ENCODE measurements around the gene LEF1.

LEF1 gene

GRCh38 chr4:108031427-108032083 lies 137.2 kb downstream of the LEF1 start:
- H3K4me3 ChIP-seq (ENCODE audit: low read length in 2 of 2), result no peak overlapping the region
- H2BK12ac ChIP-seq (ENCODE audit: low read length), result no peak overlapping the region
- no peak overlapping the region for H4K8ac ChIP-seq (ENCODE audit: low read depth, low read length)
- H3K36me3 ChIP-seq (replicated peaks in 1 of 2; ENCODE audit: control insufficient read depth in 2 of 2, insufficient read depth in 2 of 2, low read length in 2 of 2), result peaks cover 19 to 86% of the 10 kb centered on the region in 2 donors
- H2BK5ac ChIP-seq (ENCODE audit: low read length), result no peak overlapping the region
- H2BK120ac ChIP-seq (ENCODE audit: low read depth, low read length), result no peak overlapping the region
- H4K91ac ChIP-seq (ENCODE audit: low read depth, low read length, poor library complexity), result no peak overlapping the region
- no peak overlapping the region for H3K4ac ChIP-seq (ENCODE audit: low read length)
- H2BK15ac ChIP-seq (ENCODE audit: low read length), result no peak overlapping the region
- peaks cover 2 to 8% of the 10 kb centered on the region in 2 donors for H3K4me1 ChIP-seq (ENCODE audit: control insufficient read depth in 2 of 2, insufficient read depth in 1 of 2, low read depth in 1 of 2, low read length in 2 of 2)
- no peak overlapping the region for H2AFZ ChIP-seq (ENCODE audit: low read length)
- no peak overlapping the region for H3K14ac ChIP-seq (ENCODE audit: low read length)
- DNase-seq (ENCODE audit: low spot score), result no peak
- H3K23ac ChIP-seq (ENCODE audit: low read depth, low read length, poor library complexity), result no peak overlapping the region
- H3K4me2 ChIP-seq (ENCODE audit: insufficient read depth, low read length, poor library complexity, severe bottlenecking), result no peak overlapping the region
- no peak overlapping the region for H3K9ac ChIP-seq (ENCODE audit: low read depth, low read length, poor library complexity)
- no peaks in the 10 kb centered on the region for H3K27me3 ChIP-seq (ENCODE audit: control insufficient read depth in 3 of 3, insufficient read depth in 3 of 3, low read depth in 1 of 3, low read length in 3 of 3)
- H2AK5ac ChIP-seq (ENCODE audit: low read depth, low read length), result no peak overlapping the region
- H3K18ac ChIP-seq (ENCODE audit: low read length), result peak overlapping the region; percentile 24
- H3K27ac ChIP-seq (replicated peaks; ENCODE audit: low read length), result no peak overlapping the region
- no peaks in the 10 kb centered on the region for H3K79me1 ChIP-seq (ENCODE audit: low read depth, low read length)
- H3K9me3 ChIP-seq (replicated peaks in 1 of 2; ENCODE audit: control insufficient read depth in 2 of 2, insufficient read depth in 1 of 2, low read depth in 1 of 2, low read length in 2 of 2), result peaks cover 0 to 3% of the 10 kb centered on the region in 2 donors
- WGBS, 2 donors (ENCODE audit: extremely low coverage in 2 of 2, insufficient read length in 2 of 2, insufficient replicate concordance in 1 of 2), result no CpG with 5 or more reads among the region's 4 CpGs

- WGBS, 2 donors (ENCODE audit: extremely low coverage in 2 of 2, insufficient read length in 2 of 2, insufficient replicate concordance in 1 of 2), result no CpG with 5 or more reads among the region's 2 CpGs
- Histone ChIP-seq H2BK12ac (ENCODE audit: low read length) (no peak overlapping the region), H2AFZ (ENCODE audit: low read length) (no peak overlapping the region), H3K36me3 (replicated peaks in 1 of 2; ENCODE audit: control insufficient read depth in 2 of 2, insufficient read depth in 2 of 2, low read length in 2 of 2) (peaks cover 16 to 85% of the 10 kb centered on the region in 2 donors), H2BK5ac (ENCODE audit: low read length) (no peak overlapping the region), H3K27ac (replicated peaks; ENCODE audit: low read length) (no peak overlapping the region), H3K14ac (ENCODE audit: low read length) (no peak overlapping the region), H3K79me1 (ENCODE audit: low read depth, low read length) (no peaks in the 10 kb centered on the region), H2BK15ac (ENCODE audit: low read length) (no peak overlapping the region), H3K23ac (ENCODE audit: low read depth, low read length, poor library complexity) (no peak overlapping the region), H4K8ac (ENCODE audit: low read depth, low read length) (no peak overlapping the region), H4K91ac (ENCODE audit: low read depth, low read length, poor library complexity) (no peak overlapping the region), H2AK5ac (ENCODE audit: low read depth, low read length) (no peak overlapping the region), H3K4ac (ENCODE audit: low read length) (no peak overlapping the region), H2BK120ac (ENCODE audit: low read depth, low read length) (no peak overlapping the region), H3K9ac (ENCODE audit: low read depth, low read length, poor library complexity) (no peak overlapping the region), H3K27me3 (ENCODE audit: control insufficient read depth in 3 of 3, insufficient read depth in 3 of 3, low read depth in 1 of 3, low read length in 3 of 3) (no peaks in the 10 kb centered on the region), H3K4me3 (ENCODE audit: low read length in 2 of 2) (no peak overlapping the region), H3K4me2 (ENCODE audit: insufficient read depth, low read length, poor library complexity, severe bottlenecking) (no peak overlapping the region), H3K4me1 (ENCODE audit: control insufficient read depth in 2 of 2, insufficient read depth in 1 of 2, low read depth in 1 of 2, low read length in 2 of 2) (peaks cover 2 to 9% of the 10 kb centered on the region in 2 donors), H3K9me3 (replicated peaks in 1 of 2; ENCODE audit: control insufficient read depth in 2 of 2, insufficient read depth in 1 of 2, low read depth in 1 of 2, low read length in 2 of 2) (peaks cover 0 to 3% of the 10 kb centered on the region in 2 donors), H3K18ac (ENCODE audit: low read length) (no peak overlapping the region)
- DNase-seq (ENCODE audit: low spot score), result peak; percentile 46
Measured at GRCh38 chr4:108030332-108030731, 138.4 kb downstream of the LEF1 start.

GRCh38 chr4:108029731-108030130 lies 139.0 kb downstream of the LEF1 start:
- no peak overlapping the region for H3K4me3 ChIP-seq (ENCODE audit: low read length in 2 of 2)
- no peaks in the 10 kb centered on the region for H3K79me1 ChIP-seq (ENCODE audit: low read depth, low read length)
- H2AFZ ChIP-seq (ENCODE audit: low read length), result no peak overlapping the region
- H3K9ac ChIP-seq (ENCODE audit: low read depth, low read length, poor library complexity), result no peak overlapping the region
- peaks cover 0 to 3% of the 10 kb centered on the region in 2 donors for H3K9me3 ChIP-seq (replicated peaks in 1 of 2; ENCODE audit: control insufficient read depth in 2 of 2, insufficient read depth in 1 of 2, low read depth in 1 of 2, low read length in 2 of 2)
- no peaks in the 10 kb centered on the region for H3K27me3 ChIP-seq (ENCODE audit: control insufficient read depth in 3 of 3, insufficient read depth in 3 of 3, low read depth in 1 of 3, low read length in 3 of 3)
- no peak overlapping the region for H3K23ac ChIP-seq (ENCODE audit: low read depth, low read length, poor library complexity)
- no peak for DNase-seq (ENCODE audit: low spot score)
- peaks cover 19 to 85% of the 10 kb centered on the region in 2 donors for H3K36me3 ChIP-seq (replicated peaks in 1 of 2; ENCODE audit: control insufficient read depth in 2 of 2, insufficient read depth in 2 of 2, low read length in 2 of 2)
- no peak overlapping the region for H2BK120ac ChIP-seq (ENCODE audit: low read depth, low read length)
- H2BK5ac ChIP-seq (ENCODE audit: low read length), result no peak overlapping the region
- WGBS, 2 donors (ENCODE audit: extremely low coverage in 2 of 2, insufficient read length in 2 of 2, insufficient replicate concordance in 1 of 2), result no CpG with 5 or more reads among the region's 5 CpGs
- no peak overlapping the region for H3K14ac ChIP-seq (ENCODE audit: low read length)
- H3K27ac ChIP-seq (replicated peaks; ENCODE audit: low read length), result no peak overlapping the region
- peaks cover 2 to 9% of the 10 kb centered on the region in 2 donors for H3K4me1 ChIP-seq (ENCODE audit: control insufficient read depth in 2 of 2, insufficient read depth in 1 of 2, low read depth in 1 of 2, low read length in 2 of 2)
- H4K8ac ChIP-seq (ENCODE audit: low read depth, low read length), result no peak overlapping the region
- no peak overlapping the region for H2BK12ac ChIP-seq (ENCODE audit: low read length)
- H4K91ac ChIP-seq (ENCODE audit: low read depth, low read length, poor library complexity), result no peak overlapping the region
- H3K4me2 ChIP-seq (ENCODE audit: insufficient read depth, low read length, poor library complexity, severe bottlenecking), result no peak overlapping the region
- no peak overlapping the region for H3K4ac ChIP-seq (ENCODE audit: low read length)
- H2AK5ac ChIP-seq (ENCODE audit: low read depth, low read length), result no peak overlapping the region
- H3K18ac ChIP-seq (ENCODE audit: low read length), result no peak overlapping the region
- H2BK15ac ChIP-seq (ENCODE audit: low read length), result no peak overlapping the region

GRCh38 chr4:108029016-108029720 lies 139.6 kb downstream of the LEF1 start:
- H3K4me3 ChIP-seq (ENCODE audit: low read length in 2 of 2), result no peak overlapping the region
- H3K27me3 ChIP-seq (ENCODE audit: control insufficient read depth in 3 of 3, insufficient read depth in 3 of 3, low read depth in 1 of 3, low read length in 3 of 3), result no peaks in the 10 kb centered on the region
- no peak overlapping the region for H3K23ac ChIP-seq (ENCODE audit: low read depth, low read length, poor library complexity)
- H2BK15ac ChIP-seq (ENCODE audit: low read length), result no peak overlapping the region
- H2BK12ac ChIP-seq (ENCODE audit: low read length), result no peak overlapping the region
- no peak overlapping the region for H3K4ac ChIP-seq (ENCODE audit: low read length)
- H3K27ac ChIP-seq (replicated peaks; ENCODE audit: low read length), result no peak overlapping the region
- H2AK5ac ChIP-seq (ENCODE audit: low read depth, low read length), result no peak overlapping the region
- H2AFZ ChIP-seq (ENCODE audit: low read length), result no peak overlapping the region
- no peak overlapping the region for H4K91ac ChIP-seq (ENCODE audit: low read depth, low read length, poor library complexity)
- no peak overlapping the region for H3K18ac ChIP-seq (ENCODE audit: low read length)
- H3K4me2 ChIP-seq (ENCODE audit: insufficient read depth, low read length, poor library complexity, severe bottlenecking), result no peak overlapping the region
- peaks cover 0 to 3% of the 10 kb centered on the region in 2 donors for H3K9me3 ChIP-seq (replicated peaks in 1 of 2; ENCODE audit: control insufficient read depth in 2 of 2, insufficient read depth in 1 of 2, low read depth in 1 of 2, low read length in 2 of 2)
- H4K8ac ChIP-seq (ENCODE audit: low read depth, low read length), result no peak overlapping the region
- H3K36me3 ChIP-seq (replicated peaks in 1 of 2; ENCODE audit: control insufficient read depth in 2 of 2, insufficient read depth in 2 of 2, low read length in 2 of 2), result peaks cover 21 to 85% of the 10 kb centered on the region in 2 donors
- H2BK120ac ChIP-seq (ENCODE audit: low read depth, low read length), result no peak overlapping the region
- H3K79me1 ChIP-seq (ENCODE audit: low read depth, low read length), result no peaks in the 10 kb centered on the region
- DNase-seq (ENCODE audit: low spot score), result no peak
- H3K4me1 ChIP-seq (ENCODE audit: control insufficient read depth in 2 of 2, insufficient read depth in 1 of 2, low read depth in 1 of 2, low read length in 2 of 2), result peaks cover 2 to 9% of the 10 kb centered on the region in 2 donors
- H3K9ac ChIP-seq (ENCODE audit: low read depth, low read length, poor library complexity), result no peak overlapping the region
- H2BK5ac ChIP-seq (ENCODE audit: low read length), result no peak overlapping the region
- no peak overlapping the region for H3K14ac ChIP-seq (ENCODE audit: low read length)
- WGBS, 2 donors (ENCODE audit: extremely low coverage in 2 of 2, insufficient read length in 2 of 2, insufficient replicate concordance in 1 of 2), result no CpG with 5 or more reads among the region's 9 CpGs
